Fibroblast of lung (primary cell): ENCODE results near the gene PACS2.

ENCODE experiments used
- EZH2 ChIP-seq: IDR thresholded peaks from 2 replicates; pipeline ENCODE4 v1.5.1; 2012; ENCODE audit warnings: low read length, control low read depth, mild to moderate bottlenecking; ENCODE audit errors: missing control alignments
- TF ChIP-seq, protein P1 (sequence below), 2 donors: IDR thresholded peaks in 1 of 2; conservative IDR thresholded peaks in 1 of 2; 1 replicate in 1 of 2; 2 replicates in 1 of 2; pipeline ENCODE4 v1.5.1; 2011 to 2012; ENCODE audit warnings: low read length in 2 of 2, control low read depth in 1 of 2, inconsistent platforms in 1 of 2, low read depth in 1 of 2, mild to moderate bottlenecking in 1 of 2

DNA sequence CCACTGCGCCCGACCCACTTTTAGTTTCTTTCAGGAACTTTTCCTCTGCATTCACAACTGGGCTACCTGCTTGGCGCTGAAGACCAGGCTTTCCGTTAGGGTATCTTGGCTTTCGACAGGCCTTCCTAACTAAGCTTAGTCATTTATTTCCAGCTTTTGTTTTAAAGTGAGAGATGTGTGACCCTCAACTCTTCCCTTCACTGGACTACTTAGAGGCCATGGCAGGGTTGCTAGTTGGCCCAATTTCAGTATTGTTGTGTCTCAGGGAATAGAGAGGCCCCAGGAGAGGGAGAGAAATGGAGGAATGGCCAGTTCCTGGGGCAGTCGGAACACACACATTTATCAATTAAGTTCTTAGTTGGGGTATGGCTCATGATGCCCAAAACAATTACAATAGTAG, 115.5 kb downstream of the PACS2 start:
- TF ChIP-seq, protein P1, sequence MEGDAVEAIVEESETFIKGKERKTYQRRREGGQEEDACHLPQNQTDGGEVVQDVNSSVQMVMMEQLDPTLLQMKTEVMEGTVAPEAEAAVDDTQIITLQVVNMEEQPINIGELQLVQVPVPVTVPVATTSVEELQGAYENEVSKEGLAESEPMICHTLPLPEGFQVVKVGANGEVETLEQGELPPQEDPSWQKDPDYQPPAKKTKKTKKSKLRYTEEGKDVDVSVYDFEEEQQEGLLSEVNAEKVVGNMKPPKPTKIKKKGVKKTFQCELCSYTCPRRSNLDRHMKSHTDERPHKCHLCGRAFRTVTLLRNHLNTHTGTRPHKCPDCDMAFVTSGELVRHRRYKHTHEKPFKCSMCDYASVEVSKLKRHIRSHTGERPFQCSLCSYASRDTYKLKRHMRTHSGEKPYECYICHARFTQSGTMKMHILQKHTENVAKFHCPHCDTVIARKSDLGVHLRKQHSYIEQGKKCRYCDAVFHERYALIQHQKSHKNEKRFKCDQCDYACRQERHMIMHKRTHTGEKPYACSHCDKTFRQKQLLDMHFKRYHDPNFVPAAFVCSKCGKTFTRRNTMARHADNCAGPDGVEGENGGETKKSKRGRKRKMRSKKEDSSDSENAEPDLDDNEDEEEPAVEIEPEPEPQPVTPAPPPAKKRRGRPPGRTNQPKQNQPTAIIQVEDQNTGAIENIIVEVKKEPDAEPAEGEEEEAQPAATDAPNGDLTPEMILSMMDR (conservative IDR thresholded peaks at IDR 0.05 in 1 of 2, IDR thresholded peaks at IDR 0.05 in 1 of 2; ENCODE audit: low read depth in 1 of 2, low read length in 2 of 2) = no peak
- TF ChIP-seq EZH2 = no peak
